Measurements from ENCODE around the gene CAPN12. TPM values are rescaled to one million over a fixed set of nuclear protein-coding genes. Genes with fewer than 3 reads are reported as not detected.

Gene CAPN12
- total RNA-seq, 1 donor from 2014 or later = 4.4 TPM

GRCh38 chr19:38713865-38714264 lies 30.4 kb downstream of the CAPN12 start:
- intact Hi-C loops (cut with micrococcal nuclease) = no loop called here

- intact Hi-C loops (cut with micrococcal nuclease) = no loop called here
Measured at GRCh38 chr19:38713227-38713649, 31.0 kb downstream of the CAPN12 start.

GRCh38 chr19:38712161-38712748 lies 32.0 kb downstream of the CAPN12 start:
- intact Hi-C loops (cut with micrococcal nuclease) = no loop called here

GRCh38 chr19:38711726-38712153 lies 32.5 kb downstream of the CAPN12 start:
- intact Hi-C loops (cut with micrococcal nuclease) = no loop called here

- intact Hi-C loops (cut with micrococcal nuclease) = no loop called here
Measured at GRCh38 chr19:38710928-38711725, 33.1 kb downstream of the CAPN12 start.

GRCh38 chr19:38710416-38710702 lies 33.9 kb downstream of the CAPN12 start:
- intact Hi-C loops (cut with micrococcal nuclease) = no loop called here

- intact Hi-C loops (cut with micrococcal nuclease) = no loop called here
Measured at GRCh38 chr19:38709671-38710415, 34.4 kb downstream of the CAPN12 start.

- intact Hi-C loops (cut with micrococcal nuclease) = no loop called here
Measured at GRCh38 chr19:38709119-38709518, 35.2 kb downstream of the CAPN12 start.

GRCh38 chr19:38708413-38709024 lies 35.8 kb downstream of the CAPN12 start:
- intact Hi-C loops (cut with micrococcal nuclease) = no loop called here

GRCh38 chr19:38707512-38708114 lies 36.7 kb downstream of the CAPN12 start:
- intact Hi-C loops (cut with micrococcal nuclease) = no loop called here

GRCh38 chr19:38706792-38707511 lies 37.3 kb downstream of the CAPN12 start:
- intact Hi-C loops (cut with micrococcal nuclease) = no loop called here

GRCh38 chr19:38705197-38706019 lies 38.9 kb downstream of the CAPN12 start:
- intact Hi-C loops (cut with micrococcal nuclease) = no loop called here

GRCh38 chr19:38704488-38705026 lies 39.7 kb downstream of the CAPN12 start:
- intact Hi-C loops (cut with micrococcal nuclease) = no loop called here

- intact Hi-C loops (cut with micrococcal nuclease) = no loop called here
Measured at GRCh38 chr19:38703509-38703908, 40.8 kb downstream of the CAPN12 start.

- intact Hi-C loops (cut with micrococcal nuclease) = no loop called here
Measured at GRCh38 chr19:38702278-38702677, 42.0 kb downstream of the CAPN12 start.

GRCh38 chr19:38701455-38702063 lies 42.7 kb downstream of the CAPN12 start:
- intact Hi-C loops (cut with micrococcal nuclease) = no loop called here

- intact Hi-C loops (cut with micrococcal nuclease) = no loop called here
Measured at GRCh38 chr19:38700902-38701454, 43.3 kb downstream of the CAPN12 start.

- intact Hi-C loops (cut with micrococcal nuclease) = no loop called here
Measured at GRCh38 chr19:38700350-38700901, 43.8 kb downstream of the CAPN12 start.
